ENCODE measurements around the gene E2F1.
A peak's percentile ranks its signal among the peaks of the same experiment; 100 is the strongest.
"Not testable (repeated sequence)": the region's sequence is repeated elsewhere in the genome, so short reads cannot be mapped to it uniquely, and the experiment has no call there.

The E2F1 gene

GRCh38 chr20:33656783-33657703, 29.1 kb downstream of the E2F1 start:
- DNase-seq, result peak; percentile 87 to 93

- DNase-seq, result no peak
Observed at GRCh38 chr20:33656010-33656782, 30.0 kb downstream of the E2F1 start.

DNA sequence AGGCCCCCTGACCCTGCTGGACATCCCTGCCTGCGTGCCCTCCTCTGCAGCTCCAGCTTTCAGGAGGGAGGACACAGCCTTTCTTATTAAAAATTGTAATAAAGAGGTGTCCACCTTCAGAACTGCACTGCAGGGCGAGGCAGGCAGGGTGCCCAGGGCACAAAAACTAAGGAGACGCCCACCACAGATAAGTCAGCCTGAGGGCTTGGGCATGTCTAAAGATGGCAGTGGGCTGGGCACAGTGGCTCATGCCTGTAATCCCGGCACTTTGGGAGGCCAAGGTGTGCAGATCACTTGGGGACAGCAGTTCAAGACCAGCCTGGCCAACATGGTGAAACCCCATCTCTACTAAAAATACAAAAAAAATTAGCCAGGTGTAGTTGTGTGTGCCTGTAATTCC, 31.0 kb downstream of the E2F1 start:
- no peak for DNase-seq

DNA sequence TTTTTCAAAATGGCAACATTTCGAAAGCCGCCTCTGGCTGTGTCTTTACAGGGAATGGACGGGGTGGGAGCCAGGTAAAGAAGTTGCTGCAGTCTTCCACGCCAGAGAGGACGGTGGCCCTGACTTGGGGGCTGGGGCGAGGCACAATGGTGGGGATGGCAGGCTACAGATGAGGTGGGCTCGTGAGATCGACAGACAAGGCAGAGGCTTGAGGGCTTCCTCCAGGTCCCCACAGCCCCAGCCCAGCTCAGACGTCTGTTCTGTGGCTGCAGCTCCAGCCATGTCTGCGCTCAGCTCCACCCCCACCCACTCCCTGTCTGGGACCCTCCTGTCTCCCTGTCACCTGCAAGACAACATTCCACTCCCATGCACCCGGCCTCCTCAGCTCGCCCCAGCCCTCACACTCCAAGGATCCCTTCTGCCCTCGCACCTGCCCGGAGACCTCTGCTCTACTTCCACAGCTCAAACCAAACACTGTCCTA, 31.5 kb downstream of the E2F1 start:
- peak in 1 of 2 experiments; percentile 62 for DNase-seq

- DNase-seq, result peak; percentile 95 to 98
Observed at GRCh38 chr20:33653900-33654596, 32.1 kb downstream of the E2F1 start.

DNA sequence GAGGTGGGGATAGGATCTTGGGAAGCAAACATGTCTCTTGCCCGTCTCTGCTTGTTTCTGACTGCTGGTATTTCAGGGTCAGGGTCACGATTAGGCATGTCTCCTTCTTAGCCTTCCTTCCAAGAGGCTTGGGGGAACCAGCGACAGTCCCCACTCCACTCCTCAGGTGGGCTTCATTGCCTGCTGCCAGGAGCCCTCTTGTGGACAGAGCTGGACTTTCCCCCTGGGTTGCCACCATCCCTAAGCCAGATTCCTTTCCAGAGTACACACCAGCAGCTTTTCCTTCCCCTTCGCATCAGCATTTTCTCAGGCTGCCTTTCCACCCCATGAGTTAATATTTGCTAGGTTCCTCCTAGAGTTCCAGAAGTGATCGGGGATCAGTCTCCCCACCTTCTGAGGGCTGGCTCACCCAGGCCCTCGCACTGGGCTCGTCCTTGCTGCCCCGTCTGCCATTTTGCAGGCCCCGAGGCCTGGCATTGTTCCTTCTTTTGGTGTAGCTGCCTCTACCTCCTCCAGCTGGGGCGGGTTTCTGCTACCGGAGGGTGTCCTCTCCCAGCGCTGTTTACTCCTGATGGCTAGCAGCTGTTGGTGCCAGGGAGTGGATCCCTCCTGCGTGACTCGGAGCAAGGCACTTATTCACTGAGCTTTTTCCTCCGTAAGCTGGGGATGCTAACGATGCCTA, 32.8 kb downstream of the E2F1 start:
- peak; percentile 71 to 86 for DNase-seq

DNA sequence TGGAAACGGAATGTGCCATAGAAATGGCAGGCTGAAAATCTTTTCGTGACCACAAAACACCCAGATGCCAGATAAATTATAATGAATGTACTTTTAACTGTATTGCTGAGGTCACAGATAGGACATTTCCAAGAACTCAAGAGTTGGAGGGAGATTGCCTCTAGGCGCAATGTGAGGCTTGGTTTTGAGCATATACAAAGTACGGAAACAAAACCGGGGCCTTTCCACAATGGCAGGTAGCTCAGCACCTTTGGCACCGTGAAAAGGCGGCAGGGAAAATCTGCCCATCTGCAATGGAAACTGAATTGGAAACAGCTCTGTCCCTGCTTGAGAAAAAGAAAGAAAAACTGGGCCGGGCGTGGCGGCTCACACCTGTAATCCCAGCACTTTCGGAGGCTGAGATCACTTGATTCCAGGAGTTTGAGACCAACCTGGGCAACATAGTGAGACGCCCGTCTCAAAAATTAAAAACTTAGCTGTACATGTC, 34.6 kb downstream of the E2F1 start:
- no peak for DNase-seq

DNA sequence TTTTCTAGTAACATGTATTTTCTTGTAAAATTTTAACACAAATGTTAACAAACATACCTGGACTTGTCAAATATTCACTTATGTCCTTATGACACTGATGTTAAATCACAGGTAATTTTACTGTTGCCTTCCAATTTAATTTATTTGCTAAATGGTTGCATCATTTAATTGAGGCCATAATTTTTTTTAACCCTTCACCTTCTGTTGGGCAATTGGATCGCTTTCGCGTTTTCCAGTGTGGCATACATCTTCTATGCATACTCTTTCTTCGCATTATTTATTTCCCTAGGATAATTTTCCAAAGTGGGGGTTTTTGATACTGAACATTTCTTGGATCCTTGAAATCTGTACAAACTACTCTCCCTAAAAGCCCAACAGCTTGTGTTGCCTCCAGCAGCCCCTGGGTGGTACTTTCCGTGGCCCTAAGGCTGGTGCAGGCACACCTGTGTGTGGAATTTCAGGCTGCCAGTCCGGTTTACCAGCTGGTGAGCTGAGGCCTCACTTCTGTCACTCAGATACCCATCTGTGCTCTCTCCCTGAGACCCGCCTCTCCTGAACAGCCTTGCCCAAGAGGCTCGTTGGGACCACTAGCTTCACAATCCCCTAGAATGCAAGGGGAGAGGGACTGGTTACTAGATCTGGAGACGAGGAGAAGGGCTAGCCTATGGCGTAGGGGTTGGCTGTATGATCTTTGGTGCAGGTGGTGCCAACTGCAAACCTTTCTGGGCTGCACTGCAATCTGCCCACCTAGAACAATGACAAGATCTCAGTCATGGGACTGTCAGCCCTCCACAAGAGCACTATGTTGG, 35.2 kb downstream of the E2F1 start:
- DNase-seq, result peak in 1 of 2 experiments; percentile 48

DNA sequence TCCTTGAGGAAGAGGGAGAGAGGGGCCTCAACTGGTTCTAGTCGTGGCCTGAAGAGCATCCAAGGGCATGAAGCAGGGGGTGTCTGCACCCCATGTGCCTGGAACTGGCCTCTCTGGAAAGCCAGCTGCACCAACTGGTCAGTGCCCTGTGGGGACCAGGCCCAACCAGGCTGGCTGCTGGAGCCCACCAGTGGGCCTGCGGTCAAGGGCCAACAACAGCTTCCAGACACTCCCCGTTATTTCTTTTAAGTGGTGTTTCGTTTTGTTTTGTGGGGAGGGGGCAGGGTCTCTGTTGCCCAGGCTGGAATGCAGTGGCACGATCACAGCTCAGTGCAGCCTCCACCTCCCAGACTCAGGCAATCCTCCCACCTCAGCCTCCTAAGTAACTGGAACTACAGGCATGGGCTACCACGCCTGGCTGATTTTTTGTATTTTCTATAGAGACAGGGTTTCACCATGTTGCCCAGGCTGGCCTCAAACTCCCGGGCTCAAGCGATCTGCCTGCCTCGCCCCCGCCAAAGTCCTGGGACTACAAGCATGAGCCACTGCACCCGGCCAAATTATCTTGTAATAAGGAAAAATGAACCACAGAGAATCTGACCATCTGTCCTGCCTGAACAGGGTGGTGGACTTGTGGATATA, 36.0 kb downstream of the E2F1 start:
- no peak for DNase-seq

- no peak for DNase-seq
Observed at GRCh38 chr20:33649201-33649681, 36.9 kb downstream of the E2F1 start.

DNA sequence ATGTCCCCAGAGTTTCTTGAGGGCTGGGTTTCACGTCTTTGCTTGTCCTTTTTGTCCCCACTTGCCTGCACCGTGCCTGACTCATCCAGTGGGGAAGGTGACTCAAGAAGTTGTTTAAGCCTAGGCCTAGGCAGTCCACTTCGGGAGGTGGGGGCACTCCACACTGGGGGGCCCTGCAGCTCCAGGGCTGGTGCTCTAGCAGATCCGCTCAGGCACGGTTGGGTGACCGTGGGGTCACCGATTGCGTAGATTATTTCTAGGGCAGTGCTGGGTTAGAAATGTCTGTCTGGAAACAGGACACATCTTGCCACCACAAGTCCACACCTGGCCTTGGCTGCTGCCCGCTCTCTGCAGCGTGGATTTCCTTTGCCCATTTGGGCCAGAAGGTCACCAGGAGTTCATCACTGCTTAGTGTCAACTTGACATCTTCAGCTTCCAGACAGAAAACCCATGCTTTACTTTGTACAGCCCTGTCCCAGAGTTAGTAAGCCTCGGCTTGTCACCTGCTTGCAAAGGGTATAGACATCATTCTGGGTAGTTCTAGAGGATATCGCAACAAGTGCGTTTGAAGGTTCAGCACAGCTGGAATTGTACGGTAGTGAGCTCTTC, 37.7 kb downstream of the E2F1 start:
- no peak for DNase-seq

DNA sequence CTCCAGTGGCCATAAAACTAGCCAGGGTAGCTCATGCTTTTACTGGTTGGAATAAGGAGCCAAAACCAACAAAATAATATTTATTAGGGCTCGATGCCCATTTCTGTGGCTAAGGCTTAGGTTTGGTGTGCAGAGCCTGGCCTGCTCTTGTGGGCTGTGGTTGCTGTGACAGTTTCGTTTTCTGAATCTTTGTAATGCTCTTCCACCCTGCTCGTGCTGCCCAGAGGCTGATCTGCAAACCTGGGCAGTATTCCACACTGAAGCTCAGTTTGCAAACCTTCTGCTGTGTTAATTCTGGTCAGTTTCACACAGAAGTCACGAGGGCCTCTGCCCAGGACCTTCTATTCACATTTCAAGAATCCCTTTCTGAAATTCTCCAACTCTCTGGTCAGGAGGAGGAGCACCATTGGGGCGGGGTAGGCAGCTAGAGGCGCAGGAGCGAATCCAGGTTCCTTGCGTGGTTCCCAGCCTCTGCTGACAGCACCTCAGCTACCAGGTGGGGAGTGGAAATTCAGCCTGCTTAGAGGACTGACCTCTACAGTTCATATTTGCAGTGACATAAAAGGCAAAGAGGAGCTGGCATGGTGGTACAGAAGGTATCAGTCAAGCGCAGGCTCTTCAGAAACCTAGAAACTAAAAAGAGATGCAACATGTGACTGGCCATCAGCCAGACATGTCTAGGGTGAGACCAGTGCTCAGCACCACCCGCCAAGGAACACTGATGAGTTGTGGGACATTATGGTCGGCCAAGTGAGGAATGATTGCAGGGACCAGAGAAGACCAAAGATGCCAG, 38.4 kb downstream of the E2F1 start:
- DNase-seq, result no peak

- DNase-seq, result not testable (repeated sequence)
Observed at GRCh38 chr20:33646959-33647602, 39.1 kb downstream of the E2F1 start.

DNA sequence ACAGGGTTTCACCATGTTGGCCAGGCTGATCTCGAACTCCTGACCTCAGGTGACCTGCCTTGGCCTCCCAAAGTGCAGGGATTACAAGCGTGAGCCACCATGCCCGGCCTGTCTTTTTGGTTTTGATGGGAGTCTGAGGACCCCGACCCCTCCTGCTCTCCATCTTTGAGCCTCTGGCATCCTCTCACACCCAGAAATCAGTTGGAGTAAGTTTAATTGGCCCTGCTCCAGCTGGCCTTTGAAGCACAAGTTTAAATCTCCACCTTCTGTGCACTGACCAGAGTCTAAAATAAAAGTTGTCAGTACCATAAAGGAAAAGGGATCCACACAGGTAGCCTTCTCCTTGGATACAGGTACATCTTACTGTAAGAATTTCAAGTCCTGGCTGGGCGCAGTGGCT, 40.0 kb downstream of the E2F1 start:
- DNase-seq, result no peak

GRCh38 chr20:33645396-33645795, 40.8 kb downstream of the E2F1 start:
- no peak for DNase-seq

DNA sequence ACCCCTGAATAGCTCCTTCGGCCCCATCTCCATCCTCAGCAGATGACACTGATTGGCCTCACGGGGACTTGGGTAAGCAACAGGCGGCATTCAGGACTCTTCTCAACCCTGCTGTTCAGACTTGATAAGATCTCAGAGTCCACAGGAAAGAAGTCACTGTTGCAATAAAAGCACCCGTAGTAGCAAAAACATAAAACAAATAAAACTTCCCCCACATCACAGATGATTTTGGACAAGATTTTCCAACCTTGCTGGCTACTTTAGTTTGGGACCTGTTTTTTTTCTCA, 41.2 kb downstream of the E2F1 start:
- no peak for DNase-seq

GRCh38 chr20:33644313-33645071, 41.7 kb downstream of the E2F1 start:
- DNase-seq, result no peak

DNA sequence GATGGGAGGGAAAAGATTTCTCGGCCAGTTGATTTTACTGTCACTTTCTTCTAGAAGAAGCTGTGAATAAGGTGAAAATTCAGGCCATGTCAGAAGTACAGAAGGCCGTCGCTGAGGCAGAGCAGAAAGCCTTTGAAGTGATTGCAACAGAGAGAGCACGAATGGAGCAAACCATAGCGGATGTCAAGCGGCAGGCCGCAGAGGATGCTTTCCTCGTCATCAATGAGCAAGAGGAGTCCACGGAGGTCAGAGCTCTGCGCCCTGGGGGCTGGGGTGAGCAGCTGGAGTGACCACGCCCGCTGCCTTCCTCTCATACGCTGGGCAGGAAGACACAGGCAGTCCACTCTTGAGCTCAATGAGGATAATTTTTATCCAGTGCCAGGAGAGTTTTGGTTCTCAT, 45.9 kb downstream of the E2F1 start:
- no peak for DNase-seq

All from NCI-H526 (cell line).